ENCODE measurements around the gene MYO15A.

MYO15A gene

GRCh38 chr17:18181358-18181757 is 72.8 kb downstream of the MYO15A start:
- Histone ChIP-seq H3K36me3 (ENCODE audit: control insufficient read depth in 5 of 5, insufficient read depth in 5 of 5, low read length in 5 of 5) (no peaks in the 10 kb centered on the region), H3K27me3 (ENCODE audit: control insufficient read depth in 5 of 5, insufficient read depth in 4 of 5, low read length in 5 of 5) (no peaks in the 10 kb centered on the region), H3K9ac (ENCODE audit: low read length in 5 of 5) (no peak overlapping the region), H3K4me1 (ENCODE audit: control insufficient read depth in 5 of 5, insufficient read depth in 5 of 5, low read length in 5 of 5) (peaks cover 5 to 33% (median 29%) of the 10 kb centered on the region in 5 donors), H3K9me3 (ENCODE audit: control insufficient read depth in 5 of 5, low read length in 5 of 5) (no peaks in the 10 kb centered on the region), H3K4me3 (ENCODE audit: low read depth in 1 of 5, low read length in 5 of 5) (no peak overlapping the region), H3K27ac (ENCODE audit: low read depth, low read length) (no peak overlapping the region)

GRCh38 chr17:18182110-18182977 is 73.8 kb downstream of the MYO15A start:
- Histone ChIP-seq H3K4me1 (ENCODE audit: control insufficient read depth in 5 of 5, insufficient read depth in 5 of 5, low read length in 5 of 5) (peaks cover 12 to 43% (median 39%) of the 10 kb centered on the region in 5 donors), H3K36me3 (ENCODE audit: control insufficient read depth in 5 of 5, insufficient read depth in 5 of 5, low read length in 5 of 5) (peaks cover 0 to 1% (median 0%) of the 10 kb centered on the region in 5 donors), H3K9me3 (ENCODE audit: control insufficient read depth in 5 of 5, low read length in 5 of 5) (no peaks in the 10 kb centered on the region), H3K9ac (ENCODE audit: low read length in 5 of 5) (peak overlapping the region in 4 of 5 donors; percentile 39 to 88 (median 82)), H3K27ac (ENCODE audit: low read depth, low read length) (peak overlapping the region; percentile 97), H3K4me3 (ENCODE audit: low read depth in 1 of 5, low read length in 5 of 5) (peak overlapping the region; percentile 41 to 93 (median 71)), H3K27me3 (ENCODE audit: control insufficient read depth in 5 of 5, insufficient read depth in 4 of 5, low read length in 5 of 5) (no peaks in the 10 kb centered on the region)

- H3K27me3 ChIP-seq (ENCODE audit: control insufficient read depth in 5 of 5, insufficient read depth in 4 of 5, low read length in 5 of 5): no peaks in the 10 kb centered on the region
- peak overlapping the region; percentile 97 for H3K27ac ChIP-seq (ENCODE audit: low read depth, low read length)
- no peaks in the 10 kb centered on the region for H3K9me3 ChIP-seq (ENCODE audit: control insufficient read depth in 5 of 5, low read length in 5 of 5)
- peaks cover 14 to 49% (median 45%) of the 10 kb centered on the region in 5 donors for H3K4me1 ChIP-seq (ENCODE audit: control insufficient read depth in 5 of 5, insufficient read depth in 5 of 5, low read length in 5 of 5)
- H3K4me3 ChIP-seq (ENCODE audit: low read depth in 1 of 5, low read length in 5 of 5): peak overlapping the region; percentile 70 to 93 (median 77)
- peaks cover 0 to 4% (median 0%) of the 10 kb centered on the region in 5 donors for H3K36me3 ChIP-seq (ENCODE audit: control insufficient read depth in 5 of 5, insufficient read depth in 5 of 5, low read length in 5 of 5)
- H3K9ac ChIP-seq (ENCODE audit: low read length in 5 of 5): peak overlapping the region in 4 of 5 donors; percentile 39 to 88 (median 82)
Measured at GRCh38 chr17:18182978-18183333, 74.4 kb downstream of the MYO15A start.

DNA sequence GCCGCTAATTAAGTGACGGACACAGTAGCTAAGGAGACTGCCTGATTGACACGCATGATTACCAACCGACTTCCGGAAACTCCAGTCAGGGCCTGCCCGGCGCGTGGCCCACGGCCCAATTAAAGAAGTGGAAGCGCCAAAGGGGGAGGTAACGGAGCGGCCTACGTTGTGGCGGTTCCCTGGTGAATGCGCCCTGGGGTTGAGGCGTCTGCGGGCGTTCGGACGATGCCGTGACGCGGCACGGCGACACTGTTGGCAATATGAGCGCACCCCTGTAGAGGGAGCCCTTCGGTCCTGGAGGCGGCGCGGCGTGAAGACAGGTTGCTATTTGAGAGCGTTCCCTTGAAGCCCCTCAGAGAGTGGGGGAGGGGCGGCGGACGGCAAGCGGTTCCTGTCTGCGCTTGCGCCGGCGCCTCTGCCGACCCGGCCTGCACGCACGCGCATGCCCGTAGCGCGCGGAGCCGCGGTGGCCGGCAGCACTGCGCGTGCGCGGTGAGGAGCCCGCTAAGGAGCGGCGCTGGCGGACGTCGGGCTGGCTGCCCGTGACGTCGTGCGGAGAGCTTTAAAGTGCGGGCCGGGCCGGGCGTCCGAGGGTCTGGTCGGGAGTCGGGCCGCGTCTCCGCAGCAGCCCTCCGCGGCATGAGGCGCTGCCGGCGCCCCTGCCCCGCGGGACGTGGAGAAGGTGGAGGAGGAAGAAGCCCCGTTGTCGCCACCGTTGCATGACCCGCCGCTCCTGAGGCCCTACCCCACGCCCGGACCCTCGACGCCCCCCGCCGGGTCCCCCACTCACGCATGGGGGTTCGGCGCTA is 75.0 kb downstream of the MYO15A start, which contains the start of gene ALKBH5:
Gene ALKBH5, plus strand, starts transcription at position 495 of the 809 bp plus-strand sequence. CDS start 416 bp downstream, outside the sequence.
- H3K4me1 ChIP-seq (ENCODE audit: control insufficient read depth in 5 of 5, insufficient read depth in 5 of 5, low read length in 5 of 5): peaks cover 14 to 55% (median 51%) of the 10 kb centered on the region in 5 donors
- peaks cover 0 to 5% (median 0%) of the 10 kb centered on the region in 5 donors for H3K36me3 ChIP-seq (ENCODE audit: control insufficient read depth in 5 of 5, insufficient read depth in 5 of 5, low read length in 5 of 5)
- no peaks in the 10 kb centered on the region for H3K9me3 ChIP-seq (ENCODE audit: control insufficient read depth in 5 of 5, low read length in 5 of 5)

DNA sequence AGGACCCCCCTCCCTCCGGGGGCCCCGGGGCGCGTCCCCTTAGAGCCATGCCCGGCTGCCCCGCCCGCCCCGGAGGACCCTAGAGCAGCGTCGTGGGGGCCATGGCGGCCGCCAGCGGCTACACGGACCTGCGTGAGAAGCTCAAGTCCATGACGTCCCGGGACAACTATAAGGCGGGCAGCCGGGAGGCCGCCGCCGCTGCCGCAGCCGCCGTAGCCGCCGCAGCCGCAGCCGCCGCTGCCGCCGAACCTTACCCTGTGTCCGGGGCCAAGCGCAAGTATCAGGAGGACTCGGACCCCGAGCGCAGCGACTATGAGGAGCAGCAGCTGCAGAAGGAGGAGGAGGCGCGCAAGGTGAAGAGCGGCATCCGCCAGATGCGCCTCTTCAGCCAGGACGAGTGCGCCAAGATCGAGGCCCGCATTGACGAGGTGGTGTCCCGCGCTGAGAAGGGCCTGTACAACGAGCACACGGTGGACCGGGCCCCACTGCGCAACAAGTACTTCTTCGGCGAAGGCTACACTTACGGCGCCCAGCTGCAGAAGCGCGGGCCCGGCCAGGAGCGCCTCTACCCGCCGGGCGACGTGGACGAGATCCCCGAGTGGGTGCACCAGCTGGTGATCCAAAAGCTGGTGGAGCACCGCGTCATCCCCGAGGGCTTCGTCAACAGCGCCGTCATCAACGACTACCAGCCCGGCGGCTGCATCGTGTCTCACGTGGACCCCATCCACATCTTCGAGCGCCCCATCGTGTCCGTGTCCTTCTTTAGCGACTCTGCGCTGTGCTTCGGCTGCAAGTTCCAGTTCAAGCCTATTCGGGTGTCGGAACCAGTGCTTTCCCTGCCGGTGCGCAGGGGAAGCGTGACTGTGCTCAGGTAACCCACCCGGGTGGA is 75.8 kb downstream of the MYO15A start:
- Histone ChIP-seq H3K9ac (ENCODE audit: low read length in 5 of 5) (peak overlapping the region; percentile 80 to 89 (median 86)), H3K27ac (ENCODE audit: low read depth, low read length) (peak overlapping the region; percentile 97), H3K36me3 (ENCODE audit: control insufficient read depth in 5 of 5, insufficient read depth in 5 of 5, low read length in 5 of 5) (peaks cover 0 to 5% (median 2%) of the 10 kb centered on the region in 5 donors), H3K9me3 (ENCODE audit: control insufficient read depth in 5 of 5, low read length in 5 of 5) (no peaks in the 10 kb centered on the region), H3K27me3 (ENCODE audit: control insufficient read depth in 5 of 5, insufficient read depth in 4 of 5, low read length in 5 of 5) (no peaks in the 10 kb centered on the region), H3K4me3 (ENCODE audit: low read depth in 1 of 5, low read length in 5 of 5) (peak overlapping the region; percentile 70 to 93 (median 77)), H3K4me1 (ENCODE audit: control insufficient read depth in 5 of 5, insufficient read depth in 5 of 5, low read length in 5 of 5) (peaks cover 15 to 61% (median 58%) of the 10 kb centered on the region in 5 donors)

More for the DNA sequence above, 75.0 kb downstream of the MYO15A start, which contains the start of gene ALKBH5:
- peak within 1 kb of the TSS; percentile 80 to 89 (median 86) for H3K9ac ChIP-seq (ENCODE audit: low read length in 5 of 5)
- no peaks in the 10 kb centered on the region for H3K27me3 ChIP-seq (ENCODE audit: control insufficient read depth in 5 of 5, insufficient read depth in 4 of 5, low read length in 5 of 5)
- H3K27ac ChIP-seq (ENCODE audit: low read depth, low read length): peak within 1 kb of the TSS; percentile 97
- peak within 1 kb of the TSS; percentile 70 to 93 (median 77) for H3K4me3 ChIP-seq (ENCODE audit: low read depth in 1 of 5, low read length in 5 of 5)

DNA sequence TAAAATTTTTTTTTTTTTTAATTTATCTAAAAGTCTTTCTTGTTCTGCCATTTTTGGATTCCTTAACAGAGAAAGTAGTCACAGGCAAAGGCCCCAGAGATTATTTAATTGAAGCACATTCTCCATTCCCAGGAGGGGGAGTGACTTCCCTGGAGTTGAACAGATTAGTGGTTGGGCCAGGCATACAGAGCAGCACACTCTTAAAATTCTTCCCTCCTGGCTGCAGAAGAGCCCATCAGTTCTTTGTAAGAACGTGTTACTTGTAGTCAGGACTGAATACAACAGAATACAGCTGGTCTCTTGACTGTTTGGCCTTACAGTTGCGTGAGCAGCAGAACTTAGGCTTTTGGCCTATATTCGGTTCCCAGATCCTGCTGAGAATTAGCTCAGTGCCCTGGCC is 76.8 kb downstream of the MYO15A start:
- peak overlapping the region; percentile 70 to 93 (median 77) for H3K4me3 ChIP-seq (ENCODE audit: low read depth in 1 of 5, low read length in 5 of 5)
- H3K27me3 ChIP-seq (ENCODE audit: control insufficient read depth in 5 of 5, insufficient read depth in 4 of 5, low read length in 5 of 5): no peaks in the 10 kb centered on the region
- H3K27ac ChIP-seq (ENCODE audit: low read depth, low read length): peak overlapping the region; percentile 97
- H3K4me1 ChIP-seq (ENCODE audit: control insufficient read depth in 5 of 5, insufficient read depth in 5 of 5, low read length in 5 of 5): peaks cover 18 to 71% (median 68%) of the 10 kb centered on the region in 5 donors
- H3K36me3 ChIP-seq (ENCODE audit: control insufficient read depth in 5 of 5, insufficient read depth in 5 of 5, low read length in 5 of 5): peaks cover 0 to 9% (median 2%) of the 10 kb centered on the region in 5 donors
- H3K9ac ChIP-seq (ENCODE audit: low read length in 5 of 5): peak overlapping the region; percentile 80 to 89 (median 86)
- H3K9me3 ChIP-seq (ENCODE audit: control insufficient read depth in 5 of 5, low read length in 5 of 5): no peaks in the 10 kb centered on the region

- H3K4me1 ChIP-seq (ENCODE audit: control insufficient read depth in 5 of 5, insufficient read depth in 5 of 5, low read length in 5 of 5): peaks cover 23 to 77% (median 74%) of the 10 kb centered on the region in 5 donors
Measured at GRCh38 chr17:18185832-18186626, 77.5 kb downstream of the MYO15A start.

GRCh38 chr17:18186627-18186982 is 78.0 kb downstream of the MYO15A start:
- Histone ChIP-seq H3K27me3 (ENCODE audit: control insufficient read depth in 5 of 5, insufficient read depth in 4 of 5, low read length in 5 of 5) (no peaks in the 10 kb centered on the region), H3K27ac (ENCODE audit: low read depth, low read length) (peak overlapping the region; percentile 97), H3K9me3 (ENCODE audit: control insufficient read depth in 5 of 5, low read length in 5 of 5) (no peaks in the 10 kb centered on the region), H3K36me3 (ENCODE audit: control insufficient read depth in 5 of 5, insufficient read depth in 5 of 5, low read length in 5 of 5) (peaks cover 0 to 9% (median 2%) of the 10 kb centered on the region in 5 donors), H3K4me3 (ENCODE audit: low read depth in 1 of 5, low read length in 5 of 5) (peak overlapping the region; percentile 70 to 93 (median 77)), H3K9ac (ENCODE audit: low read length in 5 of 5) (peak overlapping the region; percentile 62 to 88 (median 78)), H3K4me1 (ENCODE audit: control insufficient read depth in 5 of 5, insufficient read depth in 5 of 5, low read length in 5 of 5) (peaks cover 23 to 83% (median 80%) of the 10 kb centered on the region in 5 donors)

More at GRCh38 chr17:18185832-18186626, 77.5 kb downstream of the MYO15A start:
- peak overlapping the region; percentile 62 to 88 (median 78) for H3K9ac ChIP-seq (ENCODE audit: low read length in 5 of 5)
- peaks cover 0 to 9% (median 2%) of the 10 kb centered on the region in 5 donors for H3K36me3 ChIP-seq (ENCODE audit: control insufficient read depth in 5 of 5, insufficient read depth in 5 of 5, low read length in 5 of 5)
- H3K4me3 ChIP-seq (ENCODE audit: low read depth in 1 of 5, low read length in 5 of 5): peak overlapping the region; percentile 70 to 93 (median 77)
- H3K27ac ChIP-seq (ENCODE audit: low read depth, low read length): peak overlapping the region; percentile 97
- H3K9me3 ChIP-seq (ENCODE audit: control insufficient read depth in 5 of 5, low read length in 5 of 5): no peaks in the 10 kb centered on the region
- no peaks in the 10 kb centered on the region for H3K27me3 ChIP-seq (ENCODE audit: control insufficient read depth in 5 of 5, insufficient read depth in 4 of 5, low read length in 5 of 5)
